ENCODE results near the gene SCD. TPM values are rescaled to one million over a fixed set of nuclear protein-coding genes. Genes with fewer than 3 reads are reported as not detected.
A peak's percentile ranks its signal among the peaks of the same experiment; 100 is the strongest.

The SCD gene
- total RNA-seq, 1 donor from 2014 or later = 252 TPM

DNA sequence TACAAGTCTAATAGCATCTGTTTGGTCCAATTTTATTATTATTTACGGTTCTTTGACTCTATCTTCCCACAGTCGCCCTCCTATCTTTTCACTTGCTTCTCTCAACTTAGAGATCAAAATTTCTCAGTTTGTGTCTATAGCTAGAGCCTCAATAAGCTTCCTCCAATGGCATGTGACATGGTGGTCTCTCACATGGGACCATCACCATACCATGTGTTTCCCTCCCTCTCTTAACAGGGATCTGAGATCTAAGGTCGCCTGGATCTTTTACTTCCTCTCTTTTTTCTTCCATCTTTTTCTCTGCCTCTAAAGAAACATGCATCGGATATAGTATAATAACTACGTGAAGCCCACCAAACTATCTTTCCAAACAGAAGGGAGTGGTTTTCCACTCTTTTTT is 18.8 kb upstream of the SCD start:
- Mint-ChIP-seq H3K27ac (no peak overlapping the region), H3K4me3 (no peak overlapping the region), H3K9me3 (no peaks in the 10 kb centered on the region), H3K36me3 (ENCODE audit: low read depth) (no peaks in the 10 kb centered on the region), H3K4me1 (peaks cover 20% of the 10 kb centered on the region), H3K27me3 (peaks cover 18% of the 10 kb centered on the region)
- intact Hi-C loops (cut with micrococcal nuclease) = no loop called here
- no peak for DNase-seq

DNA sequence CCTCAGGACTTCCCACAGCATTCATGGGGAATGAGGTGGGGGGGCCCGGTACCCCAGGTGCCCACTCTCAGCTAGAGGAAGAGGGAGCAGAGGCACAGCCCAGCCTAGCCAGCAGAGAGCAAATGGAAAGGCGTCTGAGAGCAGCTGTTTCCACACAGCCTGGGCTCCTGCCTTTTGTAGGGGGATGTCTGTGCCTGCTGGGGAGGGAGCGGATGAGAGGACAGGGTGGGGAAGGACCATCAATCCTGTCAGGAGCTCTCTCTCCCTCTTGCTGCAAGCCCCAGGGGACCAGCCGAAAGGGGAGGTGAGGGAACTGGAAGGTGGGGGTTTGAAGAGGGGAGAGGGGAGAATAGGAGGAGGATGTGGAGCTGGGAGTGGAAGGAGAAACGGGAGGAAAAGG is 17.0 kb upstream of the SCD start, which contains the start of gene PKD2L1:
TSS of gene PKD2L1 (minus strand) at position 150 of the 400 bp plus-strand sequence. CDS start at position 25, 125 bp downstream.
- intact Hi-C loops (cut with micrococcal nuclease) = no loop called here
- Mint-ChIP-seq H3K27me3 (peaks cover 29% of the 10 kb centered on the region), H3K36me3 (ENCODE audit: low read depth) (no peaks in the 10 kb centered on the region), H3K27ac (no peak within 1 kb of the TSS), H3K4me3 (no peak within 1 kb of the TSS), H3K4me1 (peaks cover 21% of the 10 kb centered on the region), H3K9me3 (no peaks in the 10 kb centered on the region)
- DNase-seq = no peak

DNA sequence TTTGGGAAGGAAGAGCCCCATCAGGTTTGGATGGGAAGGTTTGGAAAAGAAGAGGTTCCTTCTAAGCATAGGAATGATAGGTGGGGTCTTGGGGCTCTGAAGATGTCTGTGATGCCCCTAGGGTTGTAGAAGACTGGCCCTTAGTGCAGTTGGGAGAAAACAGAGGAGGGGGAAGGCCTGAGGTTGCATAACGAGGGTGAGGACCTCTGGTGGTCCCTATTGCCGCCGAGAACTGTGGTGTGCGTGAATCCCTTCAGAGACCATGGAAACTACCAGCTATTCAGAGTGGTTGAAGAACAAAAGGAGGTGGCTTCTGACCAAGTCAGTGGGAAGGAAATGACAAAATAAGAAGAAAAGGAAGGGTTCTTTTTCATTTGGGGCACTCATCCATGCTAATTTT is 13.9 kb upstream of the SCD start:
- Mint-ChIP-seq H3K36me3 (ENCODE audit: low read depth) (no peaks in the 10 kb centered on the region), H3K27ac (no peak overlapping the region), H3K4me1 (peaks cover 6% of the 10 kb centered on the region)

GRCh38 chr10:100333661-100334440 is 13.2 kb upstream of the SCD start:
- Mint-ChIP-seq H3K4me3 (no peak overlapping the region), H3K27ac (no peak overlapping the region), H3K9me3 (no peaks in the 10 kb centered on the region), H3K4me1 (peaks cover 12% of the 10 kb centered on the region), H3K27me3 (peaks cover 29% of the 10 kb centered on the region), H3K36me3 (ENCODE audit: low read depth) (no peaks in the 10 kb centered on the region)
- intact Hi-C loops (cut with micrococcal nuclease) = no loop called here
- DNase-seq = no peak

More for the DNA sequence above, 13.9 kb upstream of the SCD start:
- no peak for DNase-seq
- Mint-ChIP-seq H3K9me3 (no peaks in the 10 kb centered on the region), H3K27me3 (peaks cover 29% of the 10 kb centered on the region), H3K4me3 (no peak overlapping the region)
- intact Hi-C loops (cut with micrococcal nuclease) = no loop called here

- peaks cover 16% of the 10 kb centered on the region for H3K4me1 Mint-ChIP-seq
- no peak overlapping the region for H3K4me3 Mint-ChIP-seq
- H3K27me3 Mint-ChIP-seq = peaks cover 29% of the 10 kb centered on the region
- no peak overlapping the region for H3K27ac Mint-ChIP-seq
- intact Hi-C loops (cut with micrococcal nuclease) = no loop called here
- DNase-seq = no peak
- no peaks in the 10 kb centered on the region for H3K36me3 Mint-ChIP-seq (ENCODE audit: low read depth)
- no peaks in the 10 kb centered on the region for H3K9me3 Mint-ChIP-seq
Measured at GRCh38 chr10:100334762-100335161, 12.3 kb upstream of the SCD start.

GRCh38 chr10:100338434-100339036 is 8.5 kb upstream of the SCD start:
- H3K4me1 Mint-ChIP-seq = peaks cover 24% of the 10 kb centered on the region
- intact Hi-C loops (cut with micrococcal nuclease) = loop anchor here (1.0 kb wide), 3 partner anchors 95 to 180 kb away; no protein-coding TSS in a partner anchor
- DNase-seq = peak; percentile 95
- H3K9me3 Mint-ChIP-seq = no peaks in the 10 kb centered on the region
- peaks cover 12% of the 10 kb centered on the region for H3K27me3 Mint-ChIP-seq
- H3K27ac Mint-ChIP-seq = peak overlapping the region; percentile 27
- no peaks in the 10 kb centered on the region for H3K36me3 Mint-ChIP-seq (ENCODE audit: low read depth)
- H3K4me3 Mint-ChIP-seq = no peak overlapping the region

DNA sequence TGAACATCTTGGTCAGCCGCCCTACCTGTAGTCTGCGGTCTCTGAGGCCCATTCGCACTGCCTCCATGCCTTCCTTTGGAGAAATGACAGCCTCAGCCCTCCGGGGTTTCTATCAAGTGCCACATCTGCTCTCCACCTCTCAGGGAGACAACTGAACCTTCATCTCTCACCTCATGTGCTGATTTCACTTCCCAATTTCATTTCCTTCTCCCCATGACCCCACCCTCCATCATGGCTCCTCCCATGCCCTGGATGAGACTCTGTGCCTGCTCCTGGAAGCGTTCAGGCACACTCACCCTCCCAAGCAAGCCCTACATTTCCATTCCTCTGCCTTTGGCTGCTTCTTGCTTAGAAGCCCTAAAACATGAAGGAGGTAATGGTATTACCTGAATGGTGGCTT is 7.8 kb upstream of the SCD start:
- Mint-ChIP-seq H3K4me3 (no peak overlapping the region), H3K36me3 (ENCODE audit: low read depth) (peaks cover under 1% of the 10 kb centered on the region), H3K27me3 (peaks cover 5% of the 10 kb centered on the region), H3K27ac (no peak overlapping the region), H3K4me1 (peaks cover 26% of the 10 kb centered on the region), H3K9me3 (no peaks in the 10 kb centered on the region)
- DNase-seq = no peak
- intact Hi-C loops (cut with micrococcal nuclease) = no loop called here

- intact Hi-C loops (cut with micrococcal nuclease) = loop anchor here (10.0 kb wide), 1 partner anchor 574 kb away; the partner anchor contains the start of gene SLF2
- DNase-seq = no peak
- Mint-ChIP-seq H3K36me3 (ENCODE audit: low read depth) (peaks cover 2% of the 10 kb centered on the region), H3K4me1 (peaks cover 41% of the 10 kb centered on the region), H3K27ac (peak overlapping the region; percentile 41), H3K4me3 (no peak overlapping the region), H3K9me3 (no peaks in the 10 kb centered on the region), H3K27me3 (no peaks in the 10 kb centered on the region)
Measured at GRCh38 chr10:100340948-100341847, 5.8 kb upstream of the SCD start.

GRCh38 chr10:100341953-100342626 is 4.9 kb upstream of the SCD start:
- Mint-ChIP-seq H3K9me3 (no peaks in the 10 kb centered on the region), H3K4me3 (no peak overlapping the region), H3K36me3 (ENCODE audit: low read depth) (peaks cover 2% of the 10 kb centered on the region), H3K4me1 (peaks cover 42% of the 10 kb centered on the region), H3K27me3 (no peaks in the 10 kb centered on the region), H3K27ac (peak overlapping the region; percentile 14)
- intact Hi-C loops (cut with micrococcal nuclease) = loop anchor here (1.0 to 10.0 kb wide), 3 partner anchors 32 to 573 kb away; partner anchors contain the start of gene SLF2
- peak; percentile 87 for DNase-seq

DNA sequence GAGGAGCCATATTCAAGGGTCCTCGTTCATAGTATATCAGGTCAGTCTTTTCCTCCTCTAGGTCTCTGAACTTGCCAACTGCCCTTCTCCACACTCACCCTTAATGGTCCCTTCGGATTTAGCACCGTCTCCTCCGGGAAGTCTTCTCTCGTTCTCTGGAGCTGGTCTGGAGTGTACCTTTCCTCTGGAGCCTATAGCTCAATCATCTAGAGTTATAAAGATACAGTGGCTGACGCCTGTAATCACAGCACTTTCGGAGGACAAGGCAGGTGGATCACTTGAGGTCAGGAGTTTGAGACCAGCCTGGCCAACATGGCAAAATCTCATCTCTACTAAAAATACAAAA is 4.4 kb upstream of the SCD start:
- no peak for DNase-seq
- Mint-ChIP-seq H3K36me3 (ENCODE audit: low read depth) (peaks cover 4% of the 10 kb centered on the region), H3K9me3 (no peaks in the 10 kb centered on the region), H3K27me3 (no peaks in the 10 kb centered on the region), H3K4me1 (peaks cover 42% of the 10 kb centered on the region), H3K4me3 (no peak overlapping the region), H3K27ac (peak overlapping the region; percentile 14)
- intact Hi-C loops (cut with micrococcal nuclease) = loop anchor here (1.0 to 10.0 kb wide), 3 partner anchors 32 to 572 kb away; partner anchors contain the start of gene SLF2

DNA sequence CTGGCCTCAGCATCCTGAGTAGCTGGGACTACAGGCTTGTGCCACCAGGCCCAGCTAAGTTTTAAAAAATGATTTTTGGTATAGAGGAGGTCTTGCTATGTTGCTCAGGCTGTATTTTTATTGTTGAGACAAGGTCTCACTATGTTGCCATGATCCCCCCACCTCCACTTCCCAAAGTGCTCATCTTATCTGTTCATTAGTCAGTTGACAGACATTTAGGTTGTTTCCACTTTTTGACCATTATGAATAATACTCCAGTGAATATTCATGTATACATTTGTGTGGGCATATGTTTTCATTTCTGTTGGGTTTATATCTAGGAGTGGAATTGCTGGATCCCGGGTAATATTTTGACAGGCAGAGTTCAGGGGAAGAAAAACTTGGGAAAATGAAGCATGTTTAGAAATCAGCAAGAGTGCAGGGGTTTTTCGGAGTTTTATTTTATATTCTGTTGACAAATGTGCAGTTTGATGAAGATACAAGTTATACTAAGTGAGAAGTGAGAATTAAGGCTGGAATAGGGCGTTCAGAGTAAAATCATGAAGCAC is 2.7 kb upstream of the SCD start:
- Mint-ChIP-seq H3K4me3 (peak overlapping the region; percentile 50), H3K36me3 (ENCODE audit: low read depth) (peaks cover 21% of the 10 kb centered on the region), H3K9me3 (no peaks in the 10 kb centered on the region), H3K27ac (peak overlapping the region; percentile 45), H3K27me3 (no peaks in the 10 kb centered on the region), H3K4me1 (peaks cover 44% of the 10 kb centered on the region)
- DNase-seq = no peak
- intact Hi-C loops (cut with micrococcal nuclease) = loop anchor here (10.0 kb wide), 1 partner anchor 570 kb away; the partner anchor contains the start of gene SLF2

GRCh38 chr10:100345570-100346330 is 1.3 kb upstream of the SCD start:
- H3K4me1 Mint-ChIP-seq = peaks cover 54% of the 10 kb centered on the region
- intact Hi-C loops (cut with micrococcal nuclease) = loop anchor here (1.0 to 10.0 kb wide), 2 partner anchors 163 to 569 kb away; partner anchors contain the start of gene SLF2
- no peaks in the 10 kb centered on the region for H3K9me3 Mint-ChIP-seq
- H3K36me3 Mint-ChIP-seq (ENCODE audit: low read depth) = peaks cover 35% of the 10 kb centered on the region
- no peaks in the 10 kb centered on the region for H3K27me3 Mint-ChIP-seq
- DNase-seq = peak; percentile 62
- H3K4me3 Mint-ChIP-seq = peak overlapping the region; percentile 97
- peak overlapping the region; percentile 94 for H3K27ac Mint-ChIP-seq

Measured in activated CD4-positive, alpha-beta T cell treated with anti-CD3 and anti-CD28 coated beads, Interleukin-2, amount 10 ng/mL, durations not matched to agents 24 days and 14 days (primary cell).